Loucy (cell line): Measurements from ENCODE around the gene DAPK1.

ENCODE experiments used
- H2AFZ ChIP-seq: fragments of 200-600 bp; sonication (generic); 2 replicates; pipeline ENCODE4 v1.6.0; 2016; ENCODE audit warnings: antibody characterized with exemption, mild to moderate bottlenecking, low read length, moderate library complexity
- H3F3A ChIP-seq: fragments of 200-600 bp; 2 replicates; pipeline ENCODE4 v1.6.0; 2016; ENCODE audit warnings: antibody characterized with exemption, low read depth, mild to moderate bottlenecking
- H3K27me3 ChIP-seq: fragments of 200-600 bp; sonication (generic); 2 replicates; pipeline ENCODE4 v1.6.1; 2014; ENCODE audit warnings: low read length, mild to moderate bottlenecking; ENCODE audit not compliant: insufficient read depth, poor library complexity, severe bottlenecking
- H3K36me3 ChIP-seq: fragments of 200-600 bp; sonication (generic); 2 replicates; pipeline ENCODE4 v1.6.1; 2016; ENCODE audit warnings: low read length; ENCODE audit not compliant: insufficient read depth
- H3K4me1 ChIP-seq: fragments of 200-600 bp; sonication (generic); 2 replicates; pipeline ENCODE4 v1.5.1; 2014; ENCODE audit warnings: low read length, mild to moderate bottlenecking; ENCODE audit not compliant: insufficient read depth, poor library complexity, severe bottlenecking
- H3K4me2 ChIP-seq: fragments of 200-600 bp; sonication (generic); 2 replicates; pipeline ENCODE4 v1.6.0; 2014; ENCODE audit warnings: antibody characterized with exemption, low read length, low read depth, mild to moderate bottlenecking; ENCODE audit not compliant: poor library complexity, severe bottlenecking
- H3K4me3 ChIP-seq: fragments of 200-600 bp; sonication (generic); 2 replicates; pipeline ENCODE4 v1.5.1; 2014; ENCODE audit warnings: low read length, mild to moderate bottlenecking, mixed read lengths; ENCODE audit not compliant: poor library complexity, severe bottlenecking
- H3K79me2 ChIP-seq: fragments of 200-600 bp; sonication (generic); 2 replicates; pipeline ENCODE4 v1.6.1; 2014; ENCODE audit warnings: low read length; ENCODE audit not compliant: insufficient read depth
- H3K9ac ChIP-seq: fragments of 200-600 bp; sonication (generic); 2 replicates; pipeline ENCODE4 v1.6.0; 2014; ENCODE audit warnings: mild to moderate bottlenecking, low read depth, low read length, moderate library complexity; ENCODE audit not compliant: poor library complexity, severe bottlenecking
- H3K9me2 ChIP-seq: fragments of 200-600 bp; sonication (generic); replicated peaks from 2 replicates; pipeline ENCODE4 v1.6.1; 2016; ENCODE audit warnings: low read depth, low read length, mixed read lengths
- H3K9me3 ChIP-seq: fragments of 200-600 bp; sonication (generic); 2 replicates; pipeline ENCODE4 v1.6.1; 2014; ENCODE audit warnings: mild to moderate bottlenecking, antibody characterized with exemption, low read length, low read depth; ENCODE audit not compliant: insufficient read depth
- H4K20me1 ChIP-seq: fragments of 200-600 bp; sonication (generic); 2 replicates; pipeline ENCODE4 v1.6.0; 2014; ENCODE audit warnings: antibody characterized with exemption, low read length, mild to moderate bottlenecking; ENCODE audit not compliant: insufficient read depth, poor library complexity, severe bottlenecking
- EZH2phosphoT487 ChIP-seq: fragments of 200-600 bp; IDR thresholded peaks from 2 replicates; pipeline ENCODE4 v1.6.1; 2018; ENCODE audit warnings: antibody characterized with exemption, mild to moderate bottlenecking, moderate library complexity, borderline replicate concordance
- TF ChIP-seq, protein P1 (sequence below): fragments of 200-600 bp; sonication (generic); conservative IDR thresholded peaks from 2 replicates; pipeline ENCODE4 v1.5.1; 2014; ENCODE audit warnings: mild to moderate bottlenecking, antibody characterized with exemption, low read length

Gene DAPK1

DNA sequence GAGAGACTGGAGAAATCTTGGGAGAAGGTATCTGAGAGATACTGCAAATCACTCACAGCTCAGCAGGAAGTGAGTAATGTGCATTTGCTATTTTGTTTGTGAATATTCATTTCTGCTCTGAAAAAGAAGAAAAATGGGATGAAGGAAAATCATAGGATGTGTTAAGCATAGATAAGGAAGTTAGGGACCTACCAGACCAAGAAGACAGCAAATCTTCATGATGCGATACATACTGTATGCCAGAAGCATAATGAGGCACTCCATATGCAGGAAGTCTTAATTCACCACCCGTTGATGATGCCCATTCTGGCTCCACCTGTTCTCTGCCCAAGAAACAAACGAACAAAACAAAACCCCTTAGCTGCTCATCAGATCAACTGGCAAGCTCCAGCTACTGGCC lies 6.1 kb upstream of the DAPK1 start:
- Histone ChIP-seq H3K9me3 (no peaks in the 10 kb centered on the region), H3K4me2 (no peak overlapping the region)

DNA sequence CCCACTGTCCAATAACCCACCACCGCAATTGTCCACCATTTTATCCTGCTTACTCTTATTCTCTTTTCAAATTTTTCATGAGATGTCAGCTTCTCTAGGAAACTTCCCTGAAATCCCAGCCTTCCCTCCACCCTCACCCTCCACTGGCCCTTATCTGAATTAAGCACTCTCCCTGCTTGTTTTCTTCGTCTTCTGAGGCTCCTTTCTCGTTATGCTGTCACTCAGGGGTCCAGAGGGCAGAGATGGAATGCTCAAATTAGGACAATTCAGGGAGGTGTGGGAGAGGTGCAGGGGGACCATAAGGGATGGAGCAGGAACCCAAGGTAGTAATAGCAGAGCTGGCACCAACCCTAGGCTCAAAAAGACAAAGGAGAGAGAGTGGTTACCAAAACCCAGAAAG lies 5.0 kb upstream of the DAPK1 start:
- H3K9me2 ChIP-seq: no peaks in the 10 kb centered on the region
- no peaks in the 10 kb centered on the region for H3K79me2 ChIP-seq
- TF ChIP-seq, protein P1, sequence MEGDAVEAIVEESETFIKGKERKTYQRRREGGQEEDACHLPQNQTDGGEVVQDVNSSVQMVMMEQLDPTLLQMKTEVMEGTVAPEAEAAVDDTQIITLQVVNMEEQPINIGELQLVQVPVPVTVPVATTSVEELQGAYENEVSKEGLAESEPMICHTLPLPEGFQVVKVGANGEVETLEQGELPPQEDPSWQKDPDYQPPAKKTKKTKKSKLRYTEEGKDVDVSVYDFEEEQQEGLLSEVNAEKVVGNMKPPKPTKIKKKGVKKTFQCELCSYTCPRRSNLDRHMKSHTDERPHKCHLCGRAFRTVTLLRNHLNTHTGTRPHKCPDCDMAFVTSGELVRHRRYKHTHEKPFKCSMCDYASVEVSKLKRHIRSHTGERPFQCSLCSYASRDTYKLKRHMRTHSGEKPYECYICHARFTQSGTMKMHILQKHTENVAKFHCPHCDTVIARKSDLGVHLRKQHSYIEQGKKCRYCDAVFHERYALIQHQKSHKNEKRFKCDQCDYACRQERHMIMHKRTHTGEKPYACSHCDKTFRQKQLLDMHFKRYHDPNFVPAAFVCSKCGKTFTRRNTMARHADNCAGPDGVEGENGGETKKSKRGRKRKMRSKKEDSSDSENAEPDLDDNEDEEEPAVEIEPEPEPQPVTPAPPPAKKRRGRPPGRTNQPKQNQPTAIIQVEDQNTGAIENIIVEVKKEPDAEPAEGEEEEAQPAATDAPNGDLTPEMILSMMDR: no peak
- TF ChIP-seq EZH2phosphoT487: no peak
- H3K27me3 ChIP-seq: no peaks in the 10 kb centered on the region
- H3K36me3 ChIP-seq: no peaks in the 10 kb centered on the region
- H3K4me3 ChIP-seq: no peak overlapping the region
- no peaks in the 10 kb centered on the region for H3F3A ChIP-seq
- H4K20me1 ChIP-seq: no peaks in the 10 kb centered on the region
- no peak overlapping the region for H2AFZ ChIP-seq
- no peaks in the 10 kb centered on the region for H3K9me3 ChIP-seq
- H3K9ac ChIP-seq: no peak overlapping the region
- H3K4me2 ChIP-seq: no peak overlapping the region
- peaks cover 4% of the 10 kb centered on the region for H3K4me1 ChIP-seq

More for the DNA sequence above, 6.1 kb upstream of the DAPK1 start:
- H3K79me2 ChIP-seq: no peaks in the 10 kb centered on the region
- no peak overlapping the region for H3K9ac ChIP-seq
- H2AFZ ChIP-seq: no peak overlapping the region
- no peaks in the 10 kb centered on the region for H3K9me2 ChIP-seq
- no peak for TF ChIP-seq EZH2phosphoT487
- TF ChIP-seq, protein P1: no peak
- H4K20me1 ChIP-seq: no peaks in the 10 kb centered on the region
- H3F3A ChIP-seq: no peaks in the 10 kb centered on the region
- no peaks in the 10 kb centered on the region for H3K36me3 ChIP-seq
- peaks cover 4% of the 10 kb centered on the region for H3K4me1 ChIP-seq
- H3K27me3 ChIP-seq: no peaks in the 10 kb centered on the region
- H3K4me3 ChIP-seq: no peak overlapping the region

DNA sequence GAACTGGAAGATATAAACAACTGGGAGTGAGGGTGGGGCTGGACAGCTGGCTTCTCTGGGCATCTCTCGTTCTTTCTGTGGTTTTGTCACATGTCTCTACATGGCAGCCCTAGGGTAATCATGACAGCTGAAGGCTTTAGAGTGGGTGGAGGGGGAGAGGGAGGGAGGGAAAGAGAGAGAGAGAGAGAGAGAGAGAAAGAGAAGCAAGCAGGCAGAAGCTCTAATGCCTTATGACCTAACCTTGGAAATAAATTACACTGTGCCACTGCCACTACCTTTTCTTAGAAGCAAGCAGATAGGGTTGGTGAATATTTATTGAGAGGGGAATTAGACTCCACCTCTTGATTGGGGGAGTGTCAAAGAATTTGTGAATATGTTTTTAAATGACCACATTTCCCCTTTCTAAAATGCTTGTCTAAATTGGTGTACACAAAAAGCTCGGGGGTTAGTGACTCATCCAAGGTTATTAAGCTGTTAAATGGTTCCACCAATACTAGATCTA lies 2.6 kb upstream of the DAPK1 start:
- H3K9me3 ChIP-seq: no peaks in the 10 kb centered on the region
- H3K9ac ChIP-seq: no peak overlapping the region
- H3K4me2 ChIP-seq: no peak overlapping the region
- peaks cover under 1% of the 10 kb centered on the region; the same call in 1 of the 2 replicates for H3K79me2 ChIP-seq
- H3K36me3 ChIP-seq: no peaks in the 10 kb centered on the region
- H3K4me3 ChIP-seq: no peak overlapping the region
- TF ChIP-seq, protein P1: no peak
- no peak for TF ChIP-seq EZH2phosphoT487
- H3K27me3 ChIP-seq: no peaks in the 10 kb centered on the region
- no peaks in the 10 kb centered on the region for H3F3A ChIP-seq
- no peaks in the 10 kb centered on the region for H3K9me2 ChIP-seq
- H3K4me1 ChIP-seq: peaks cover 5% of the 10 kb centered on the region
- H2AFZ ChIP-seq: no peak overlapping the region
- H4K20me1 ChIP-seq: no peaks in the 10 kb centered on the region
